Adrenal gland (tissue), 12 donors: ENCODE results near the gene HSPB2. TPM values are rescaled to one million over a fixed set of nuclear protein-coding genes. Genes with fewer than 3 reads are reported as not detected.

Experiments
- DNase-seq, 7 donors: peaks; one replicate each; pipeline ENCODE4 v3.0.0-alpha.2; 2019 to 2020
- H3K27ac ChIP-seq, 5 donors: fragments of 200-600 bp; sonication (generic) in 4 of 5; 1 replicate in 3 of 5; 2 replicates in 2 of 5; pipeline versions ENCODE4 v1.5.1 to v1.8.0; 2016 to 2020; ENCODE audit warnings: mild to moderate bottlenecking in 1 of 5
- H3K27me3 ChIP-seq: fragments of 200-600 bp; 2 replicates; pipeline ENCODE4 v1.8.0; 2021
- H3K36me3 ChIP-seq, 2 donors: fragments of 200-600 bp; replicated peaks in 1 of 2; 1 replicate in 1 of 2; 2 replicates in 1 of 2; pipeline versions ENCODE4 v1.5.1 to v1.8.0; 2018 to 2022
- H3K4me1 ChIP-seq, 2 donors: fragments of 200-600 bp; replicated peaks in 1 of 2; 1 replicate in 1 of 2; 2 replicates in 1 of 2; pipeline versions ENCODE4 v1.5.1 to v1.8.0; 2018 to 2021
- H3K4me3 ChIP-seq, 4 donors: fragments of 200-600 bp; sonication (generic) in 3 of 4; one replicate each; pipeline ENCODE4 v1.5.1; 2016 to 2018
- H3K9me3 ChIP-seq, 3 donors: fragments of 200-600 bp; sonication (generic) in 1 of 3; replicated peaks in 1 of 3; 1 replicate in 2 of 3; 2 replicates in 1 of 3; pipeline versions ENCODE4 v1.5.1 to v1.8.0; 2016 to 2021
- POLR2A ChIP-seq, 2 donors: fragments of 450-650 bp; IDR thresholded peaks; one replicate each; pipeline ENCODE4 v1.6.1; 2017; ENCODE audit warnings: antibody characterized with exemption in 2 of 2, mild to moderate bottlenecking in 2 of 2, moderate library complexity in 1 of 2
- WGBS, 4 donors: extraction: QIAGEN DNeasy Blood & Tissue Kit in 2 of 4; methylation state at CpG; one replicate each; pipeline versions ENCODE4 v1.1.5 to v1.1.7; 2013 to 2017; 5-methylcytosine and 5-hydroxymethylcytosine counted together
- intact Hi-C, 2 donors: fragments of 100-400 bp; cut with DNase I; formaldehyde crosslinking; loops; one replicate each; pipeline versions ENCODE4 v1.14.1 to v1.15.0; 2022 to 2023
- polyA plus RNA-seq, 3 donors: library from polyadenylated mRNA; stranded (reverse); fragments of 200-250 nt in 2 of 3; fragments of 350-450 nt in 1 of 3; fragmentation: Illumina TruSeq in 1 of 3; extraction: RNeasy Lipid Tissue Mini Kit (QIAGEN cat#74804) in 1 of 3; gene quantifications; one replicate each; pipeline ENCODE4 v1.2.3, GENCODE V29; 2013 to 2014
- total RNA-seq, 9 donors: library from RNA; depleted of rRNA in 4 of 9; stranded (reverse); fragments of >200 nt in 4 of 9; fragments of 120-200 nt in 1 of 9; fragmentation: NEBNext Ultra II Directional in 1 of 9; extraction: Animal tissue kit (Norgen Biotek cat#: 25700) in 1 of 9; gene quantifications; one replicate each; pipeline versions ENCODE4 v1.1.0 to v1.2.4, GENCODE V29; 2013 to 2023
- TF ChIP-seq, protein P1 (sequence below), 6 experiments: fragments of 450-650 bp in 4 of 6; fragments of 200-600 bp in 2 of 6; sonication (generic) in 1 of 6; IDR thresholded peaks; 1 replicate in 5 of 6; 2 replicates in 1 of 6; pipeline versions ENCODE4 v1.5.1 to v1.8.0; 2016 to 2021; ENCODE audit warnings: antibody characterized with exemption in 6 of 6, mild to moderate bottlenecking in 2 of 6, moderate library complexity in 1 of 6
- donor health status: healthy with polysubstance abuse.
- donor health status: Bipolar disorder and iron deficiency.
- donor health status: DM: yes; HTN: yes; CAD: no.
- donor health status: DM: no; HTN: no; CAD: no.
- donor health status: DM: no; HTN: no; CAD: no.
- donor health status: DM: yes; HTN: yes; CAD: no.

The HSPB2 gene
- total and polyA plus RNA-seq, 12 donors = 0.51 to 6.1 (median 1.3) TPM; not detected in 2

- Histone ChIP-seq H3K27ac (peak within 1 kb of the TSS; percentile 74 to 98 (median 87)), H3K4me3 (peak within 1 kb of the TSS; percentile 67 to 97 (median 93)), H3K9me3 (no peaks in the 10 kb centered on the region), H3K4me1 (peaks cover 0 to 12% of the 10 kb centered on the region in 2 donors), H3K27me3 (no peaks in the 10 kb centered on the region), H3K36me3 (peaks cover 0 to 9% of the 10 kb centered on the region in 2 donors)
- WGBS, 4 donors = 0 to 1% (median 1%) methylated on average over 15 to 51 of the region's 51 CpGs
- intact Hi-C loops = loop anchor here (10.0 kb wide), 3 partner anchors 54 to 214 kb away; partner anchors contain the start of genes SDHD (in 1 of the 2) and TIMM8B (in 1 of the 2)
- no peak for TF ChIP-seq POLR2A (IDR thresholded peaks at IDR 0.05)
- TF ChIP-seq, protein P1, sequence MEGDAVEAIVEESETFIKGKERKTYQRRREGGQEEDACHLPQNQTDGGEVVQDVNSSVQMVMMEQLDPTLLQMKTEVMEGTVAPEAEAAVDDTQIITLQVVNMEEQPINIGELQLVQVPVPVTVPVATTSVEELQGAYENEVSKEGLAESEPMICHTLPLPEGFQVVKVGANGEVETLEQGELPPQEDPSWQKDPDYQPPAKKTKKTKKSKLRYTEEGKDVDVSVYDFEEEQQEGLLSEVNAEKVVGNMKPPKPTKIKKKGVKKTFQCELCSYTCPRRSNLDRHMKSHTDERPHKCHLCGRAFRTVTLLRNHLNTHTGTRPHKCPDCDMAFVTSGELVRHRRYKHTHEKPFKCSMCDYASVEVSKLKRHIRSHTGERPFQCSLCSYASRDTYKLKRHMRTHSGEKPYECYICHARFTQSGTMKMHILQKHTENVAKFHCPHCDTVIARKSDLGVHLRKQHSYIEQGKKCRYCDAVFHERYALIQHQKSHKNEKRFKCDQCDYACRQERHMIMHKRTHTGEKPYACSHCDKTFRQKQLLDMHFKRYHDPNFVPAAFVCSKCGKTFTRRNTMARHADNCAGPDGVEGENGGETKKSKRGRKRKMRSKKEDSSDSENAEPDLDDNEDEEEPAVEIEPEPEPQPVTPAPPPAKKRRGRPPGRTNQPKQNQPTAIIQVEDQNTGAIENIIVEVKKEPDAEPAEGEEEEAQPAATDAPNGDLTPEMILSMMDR (IDR thresholded peaks at IDR 0.05) = peak in 2 of 6 experiments; percentile 39 to 41
- peak; percentile 70 to 92 (median 88) for DNase-seq
Observed at GRCh38 chr11:111870886-111871692, 41.4 kb upstream of the HSPB2 start, which contains the start of gene ALG9. ALG9 (minus strand) TSS chr11:111871581; CDS start chr11:111871482, 99 bp downstream.

DNA sequence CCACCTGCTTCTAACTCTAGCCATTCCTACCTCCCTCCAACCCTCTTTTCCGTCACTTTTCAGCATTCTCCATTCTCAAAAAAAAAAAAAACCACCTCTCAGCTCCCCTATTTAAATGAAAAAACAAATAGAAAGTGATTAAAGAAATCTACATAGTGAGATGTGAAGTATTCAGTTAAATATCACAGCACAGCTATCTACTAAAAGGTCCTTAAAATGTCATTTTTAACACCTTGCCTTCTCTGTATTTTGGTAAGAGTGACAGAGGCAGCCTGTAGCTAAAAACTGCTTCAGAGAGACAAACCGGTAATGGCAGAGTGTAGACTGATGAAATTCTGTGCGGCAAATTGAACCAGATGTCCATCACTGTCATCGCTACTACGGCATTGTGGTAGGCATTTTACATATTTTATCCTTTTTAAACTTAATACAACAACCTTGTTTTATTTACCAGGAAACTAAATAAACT lies 40.8 kb upstream of the HSPB2 start:
- TF ChIP-seq, protein P1 (IDR thresholded peaks at IDR 0.05) = no peak
- TF ChIP-seq POLR2A (IDR thresholded peaks at IDR 0.05) = no peak
- intact Hi-C loops = loop anchor here (10.0 kb wide), 3 partner anchors 53 to 213 kb away; partner anchors contain the start of genes SDHD (in 1 of the 2) and TIMM8B (in 1 of the 2)
- peaks cover 0 to 12% of the 10 kb centered on the region in 2 donors for H3K4me1 ChIP-seq
- no peaks in the 10 kb centered on the region for H3K9me3 ChIP-seq
- DNase-seq = no peak
- peaks cover 0 to 4% of the 10 kb centered on the region in 2 donors for H3K36me3 ChIP-seq
- H3K27me3 ChIP-seq = no peaks in the 10 kb centered on the region
- peak overlapping the region; percentile 74 to 98 (median 87) for H3K27ac ChIP-seq
- peak overlapping the region; percentile 67 to 97 (median 93) for H3K4me3 ChIP-seq
- 38 to 46% (median 46%) methylated on average over 5 of the region's 5 CpGs for WGBS, 4 donors

DNA sequence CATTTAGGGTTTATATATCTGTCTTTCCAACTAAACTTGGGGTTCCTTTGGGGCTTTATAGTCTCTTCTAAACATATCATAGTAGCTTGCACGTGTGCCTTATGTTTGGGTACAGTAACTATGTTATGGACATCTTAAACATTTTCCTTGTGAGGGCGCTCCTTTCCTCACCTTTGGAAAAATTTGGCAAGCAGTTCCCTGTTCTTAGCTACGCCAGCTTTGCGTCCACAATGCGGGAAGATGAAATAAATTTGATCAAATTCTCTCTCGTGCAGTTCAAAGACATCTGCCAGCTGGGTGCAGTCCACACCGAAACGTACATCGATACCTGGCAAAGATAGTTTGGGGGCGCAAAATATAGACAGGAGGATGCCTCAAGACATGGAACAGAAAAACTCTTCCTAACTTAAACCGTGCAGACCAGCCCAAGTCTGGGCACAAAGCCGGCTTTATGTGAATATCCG lies 34.1 kb upstream of the HSPB2 start:
- peak overlapping the region; percentile 78 to 99 (median 93) for H3K27ac ChIP-seq
- intact Hi-C loops = loop anchor here (5.0 to 10.0 kb wide), 4 partner anchors 46 to 206 kb away; partner anchors contain the start of genes SDHD (in 1 of the 2) and TIMM8B (in 1 of the 2)
- TF ChIP-seq POLR2A (IDR thresholded peaks at IDR 0.05) = no peak
- TF ChIP-seq, protein P1 (IDR thresholded peaks at IDR 0.05) = no peak
- H3K4me3 ChIP-seq = peak overlapping the region in 3 of 4 donors; percentile 31 to 90 (median 53)
- H3K36me3 ChIP-seq = no peaks in the 10 kb centered on the region
- H3K27me3 ChIP-seq = no peaks in the 10 kb centered on the region
- no peaks in the 10 kb centered on the region for H3K9me3 ChIP-seq
- no peak for DNase-seq
- H3K4me1 ChIP-seq = peaks cover 17 to 21% of the 10 kb centered on the region in 2 donors
- 0 to 1% (median 0%) methylated on average over 13 of the region's 13 CpGs for WGBS, 4 donors
